ENCODE data around the gene ADD1.
A peak's percentile ranks its signal among the peaks of the same experiment; 100 is the strongest.
"Not testable (repeated sequence)": the region's sequence is repeated elsewhere in the genome, so short reads cannot be mapped to it uniquely, and the experiment has no call there.

The ADD1 gene

GRCh38 chr4:2934077-2934812, 90.6 kb downstream of the ADD1 start:
- no peak for DNase-seq (ENCODE audit: low read depth)

GRCh38 chr4:2934813-2935761, 91.4 kb downstream of the ADD1 start:
- DNase-seq (ENCODE audit: low read depth): peak; percentile 94

GRCh38 chr4:2935762-2936743, 92.4 kb downstream of the ADD1 start:
- DNase-seq (ENCODE audit: low read depth): peak; percentile 54

GRCh38 chr4:2936773-2937145, 93.1 kb downstream of the ADD1 start:
- DNase-seq (ENCODE audit: low read depth): no peak

GRCh38 chr4:2937146-2937857, 93.7 kb downstream of the ADD1 start:
- DNase-seq (ENCODE audit: low read depth): no peak

- DNase-seq (ENCODE audit: low read depth): no peak
Measured at GRCh38 chr4:2937986-2938385, 94.3 kb downstream of the ADD1 start.

- not testable (repeated sequence) for DNase-seq (ENCODE audit: low read depth)
Measured at GRCh38 chr4:2938411-2938810, 94.8 kb downstream of the ADD1 start.

GRCh38 chr4:2938906-2939305, 95.3 kb downstream of the ADD1 start:
- DNase-seq (ENCODE audit: low read depth): no peak

- no peak for DNase-seq (ENCODE audit: low read depth)
Measured at GRCh38 chr4:2939383-2940243, 96.0 kb downstream of the ADD1 start.

- DNase-seq (ENCODE audit: low read depth): no peak
Measured at GRCh38 chr4:2940267-2941137, 96.9 kb downstream of the ADD1 start.

GRCh38 chr4:2941138-2942036, 97.7 kb downstream of the ADD1 start:
- no peak for DNase-seq (ENCODE audit: low read depth)

- DNase-seq (ENCODE audit: low read depth): no peak
Measured at GRCh38 chr4:2942037-2942531, 98.4 kb downstream of the ADD1 start.

GRCh38 chr4:2942532-2943363, 99.1 kb downstream of the ADD1 start:
- DNase-seq (ENCODE audit: low read depth): no peak

- DNase-seq (ENCODE audit: low read depth): no peak
Measured at GRCh38 chr4:2943364-2944090, 99.9 kb downstream of the ADD1 start.

GRCh38 chr4:2944091-2944482, 100.4 kb downstream of the ADD1 start:
- no peak for DNase-seq (ENCODE audit: low read depth)
